ENCODE measurements around the gene TRIP12. TPM values are rescaled to one million over a fixed set of nuclear protein-coding genes. Genes with fewer than 3 reads are reported as not detected.

Gene TRIP12
- total and polyA plus RNA-seq, 2 experiments from 2014 or later: 21.5 to 133 TPM

DNA sequence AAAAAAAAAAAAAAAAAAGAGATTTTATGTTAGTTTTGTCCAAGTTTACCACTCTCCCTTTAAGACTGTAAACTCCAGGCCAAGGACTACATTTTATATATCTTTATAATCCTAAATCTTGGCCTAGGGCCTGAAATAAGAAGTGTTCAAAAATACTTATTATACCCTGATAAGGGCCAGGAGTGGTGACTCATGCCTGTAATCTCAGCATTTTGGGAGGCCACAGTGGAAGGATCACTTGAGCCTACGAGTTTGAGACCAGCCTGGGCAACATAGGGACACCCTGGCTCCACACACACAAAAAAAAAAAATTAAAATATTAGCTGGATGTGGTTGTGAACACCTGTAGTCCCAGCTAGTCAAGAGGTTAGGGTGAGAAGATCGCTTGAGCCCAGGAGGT is 12.7 kb downstream of the TRIP12 start:
- H3K4me1 ChIP-seq (ENCODE audit: insufficient read depth): peaks cover 22% of the 10 kb centered on the region
- Mint-ChIP-seq H3K9me3 (no peaks in the 10 kb centered on the region), H3K4me3 (no peak overlapping the region), H3K27ac (no peak overlapping the region), H3K36me3 (ENCODE audit: low read depth) (peaks cover 10% of the 10 kb centered on the region; the same call in 2 of the 3 replicates), H3K4me1 (peaks cover 26% of the 10 kb centered on the region; the same call in 2 of the 3 replicates), H3K27me3 (ENCODE audit: insufficient read depth, low read depth, poor library complexity) (peaks cover 2% of the 10 kb centered on the region)
- TF ChIP-seq, protein P1, sequence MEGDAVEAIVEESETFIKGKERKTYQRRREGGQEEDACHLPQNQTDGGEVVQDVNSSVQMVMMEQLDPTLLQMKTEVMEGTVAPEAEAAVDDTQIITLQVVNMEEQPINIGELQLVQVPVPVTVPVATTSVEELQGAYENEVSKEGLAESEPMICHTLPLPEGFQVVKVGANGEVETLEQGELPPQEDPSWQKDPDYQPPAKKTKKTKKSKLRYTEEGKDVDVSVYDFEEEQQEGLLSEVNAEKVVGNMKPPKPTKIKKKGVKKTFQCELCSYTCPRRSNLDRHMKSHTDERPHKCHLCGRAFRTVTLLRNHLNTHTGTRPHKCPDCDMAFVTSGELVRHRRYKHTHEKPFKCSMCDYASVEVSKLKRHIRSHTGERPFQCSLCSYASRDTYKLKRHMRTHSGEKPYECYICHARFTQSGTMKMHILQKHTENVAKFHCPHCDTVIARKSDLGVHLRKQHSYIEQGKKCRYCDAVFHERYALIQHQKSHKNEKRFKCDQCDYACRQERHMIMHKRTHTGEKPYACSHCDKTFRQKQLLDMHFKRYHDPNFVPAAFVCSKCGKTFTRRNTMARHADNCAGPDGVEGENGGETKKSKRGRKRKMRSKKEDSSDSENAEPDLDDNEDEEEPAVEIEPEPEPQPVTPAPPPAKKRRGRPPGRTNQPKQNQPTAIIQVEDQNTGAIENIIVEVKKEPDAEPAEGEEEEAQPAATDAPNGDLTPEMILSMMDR (conservative IDR thresholded peaks at IDR 0.05; ENCODE audit: low read depth in 2 of 2): no peak
- TF ChIP-seq EZH2phosphoT487 (IDR thresholded peaks at IDR 0.05; ENCODE audit: unreplicated experiment): no peak
- TF ChIP-seq ETS1 (IDR thresholded peaks at IDR 0.05): no peak
- ATAC-seq (no peak), DNase-seq (ENCODE audit: low spot score) (no peak)
- no peak overlapping the region for H2AFZ ChIP-seq
- no peak overlapping the region for H3K4me3 ChIP-seq
- no peak overlapping the region for H3K4me2 ChIP-seq
- H3K79me2 ChIP-seq (replicated peaks; ENCODE audit: insufficient read depth): peaks cover 100% of the 10 kb centered on the region
- no peaks in the 10 kb centered on the region for H3F3A ChIP-seq (replicated peaks; ENCODE audit: low read depth)
- no peak overlapping the region for H3K27ac ChIP-seq (ENCODE audit: low read depth)
- no peaks in the 10 kb centered on the region for H3K9me2 ChIP-seq (ENCODE audit: insufficient read depth)
- no peaks in the 10 kb centered on the region for H3K27me3 ChIP-seq (ENCODE audit: insufficient read depth)
- H3K36me3 ChIP-seq (ENCODE audit: insufficient read depth): no peaks in the 10 kb centered on the region
- peaks cover 35% of the 10 kb centered on the region for H4K20me1 ChIP-seq (replicated peaks; ENCODE audit: insufficient read depth)

DNA sequence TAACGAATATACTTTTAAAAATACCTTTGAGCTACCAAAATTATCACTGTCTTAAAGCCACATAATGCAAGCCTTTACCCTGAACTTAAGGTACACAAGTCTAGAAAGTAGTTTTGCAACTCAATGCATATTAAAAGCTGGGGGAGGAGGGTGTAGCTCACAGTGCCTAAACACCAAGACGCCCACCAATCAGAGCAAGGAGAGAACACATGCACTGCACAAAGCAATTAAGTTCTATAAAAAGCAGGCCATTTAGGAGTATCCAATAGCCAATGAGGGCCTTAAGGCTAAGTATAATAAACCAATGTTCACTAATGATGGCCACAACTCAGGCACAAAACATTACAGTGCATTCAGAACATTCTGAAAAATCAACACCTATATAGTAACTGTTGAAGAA is 16.2 kb downstream of the TRIP12 start:
- Histone ChIP-seq H3F3A (replicated peaks; ENCODE audit: low read depth) (no peaks in the 10 kb centered on the region), H2AFZ (no peak overlapping the region), H4K20me1 (replicated peaks; ENCODE audit: insufficient read depth) (peaks cover 23% of the 10 kb centered on the region), H3K27ac (ENCODE audit: low read depth) (no peak overlapping the region; the same call in 1 of the 2 replicates), H3K36me3 (ENCODE audit: insufficient read depth) (no peaks in the 10 kb centered on the region), H3K27me3 (ENCODE audit: insufficient read depth) (no peaks in the 10 kb centered on the region), H3K4me2 (no peak overlapping the region), H3K79me2 (replicated peaks; ENCODE audit: insufficient read depth) (peaks cover 100% of the 10 kb centered on the region), H3K4me1 (ENCODE audit: insufficient read depth) (peaks cover 5% of the 10 kb centered on the region; the same call in 1 of the 2 replicates), H3K4me3 (no peak overlapping the region), H3K9me2 (ENCODE audit: insufficient read depth) (no peaks in the 10 kb centered on the region)
- Mint-ChIP-seq H3K4me1 (peaks cover 17% of the 10 kb centered on the region; the same call in 2 of the 3 replicates), H3K4me3 (no peak overlapping the region), H3K27me3 (ENCODE audit: insufficient read depth, low read depth, poor library complexity) (peaks cover 2% of the 10 kb centered on the region), H3K36me3 (ENCODE audit: low read depth) (peaks cover 14% of the 10 kb centered on the region; the same call in 2 of the 3 replicates), H3K27ac (peak overlapping the region; percentile 44; the same call in 1 of the 2 replicates), H3K9me3 (no peaks in the 10 kb centered on the region)
- DNase-seq (ENCODE audit: low spot score): no peak
- ATAC-seq: no peak
- no peak for TF ChIP-seq STAT1 (IDR thresholded peaks at IDR 0.05; ENCODE audit: unreplicated experiment)
- TF ChIP-seq CREB1 (CRISPR knock-in tag; IDR thresholded peaks at IDR 0.05; ENCODE audit: low read depth): no peak
- no peak for TF ChIP-seq EZH2 (IDR thresholded peaks at IDR 0.05; ENCODE audit: low read depth, unreplicated experiment)
- TF ChIP-seq JUNB (IDR thresholded peaks at IDR 0.05; ENCODE audit: unreplicated experiment): no peak
- TF ChIP-seq ETS1 (IDR thresholded peaks at IDR 0.05): no peak
- no peak for TF ChIP-seq POLR2AphosphoS5 (IDR thresholded peaks at IDR 0.05; ENCODE audit: low read depth)
- TF ChIP-seq, protein P2, sequence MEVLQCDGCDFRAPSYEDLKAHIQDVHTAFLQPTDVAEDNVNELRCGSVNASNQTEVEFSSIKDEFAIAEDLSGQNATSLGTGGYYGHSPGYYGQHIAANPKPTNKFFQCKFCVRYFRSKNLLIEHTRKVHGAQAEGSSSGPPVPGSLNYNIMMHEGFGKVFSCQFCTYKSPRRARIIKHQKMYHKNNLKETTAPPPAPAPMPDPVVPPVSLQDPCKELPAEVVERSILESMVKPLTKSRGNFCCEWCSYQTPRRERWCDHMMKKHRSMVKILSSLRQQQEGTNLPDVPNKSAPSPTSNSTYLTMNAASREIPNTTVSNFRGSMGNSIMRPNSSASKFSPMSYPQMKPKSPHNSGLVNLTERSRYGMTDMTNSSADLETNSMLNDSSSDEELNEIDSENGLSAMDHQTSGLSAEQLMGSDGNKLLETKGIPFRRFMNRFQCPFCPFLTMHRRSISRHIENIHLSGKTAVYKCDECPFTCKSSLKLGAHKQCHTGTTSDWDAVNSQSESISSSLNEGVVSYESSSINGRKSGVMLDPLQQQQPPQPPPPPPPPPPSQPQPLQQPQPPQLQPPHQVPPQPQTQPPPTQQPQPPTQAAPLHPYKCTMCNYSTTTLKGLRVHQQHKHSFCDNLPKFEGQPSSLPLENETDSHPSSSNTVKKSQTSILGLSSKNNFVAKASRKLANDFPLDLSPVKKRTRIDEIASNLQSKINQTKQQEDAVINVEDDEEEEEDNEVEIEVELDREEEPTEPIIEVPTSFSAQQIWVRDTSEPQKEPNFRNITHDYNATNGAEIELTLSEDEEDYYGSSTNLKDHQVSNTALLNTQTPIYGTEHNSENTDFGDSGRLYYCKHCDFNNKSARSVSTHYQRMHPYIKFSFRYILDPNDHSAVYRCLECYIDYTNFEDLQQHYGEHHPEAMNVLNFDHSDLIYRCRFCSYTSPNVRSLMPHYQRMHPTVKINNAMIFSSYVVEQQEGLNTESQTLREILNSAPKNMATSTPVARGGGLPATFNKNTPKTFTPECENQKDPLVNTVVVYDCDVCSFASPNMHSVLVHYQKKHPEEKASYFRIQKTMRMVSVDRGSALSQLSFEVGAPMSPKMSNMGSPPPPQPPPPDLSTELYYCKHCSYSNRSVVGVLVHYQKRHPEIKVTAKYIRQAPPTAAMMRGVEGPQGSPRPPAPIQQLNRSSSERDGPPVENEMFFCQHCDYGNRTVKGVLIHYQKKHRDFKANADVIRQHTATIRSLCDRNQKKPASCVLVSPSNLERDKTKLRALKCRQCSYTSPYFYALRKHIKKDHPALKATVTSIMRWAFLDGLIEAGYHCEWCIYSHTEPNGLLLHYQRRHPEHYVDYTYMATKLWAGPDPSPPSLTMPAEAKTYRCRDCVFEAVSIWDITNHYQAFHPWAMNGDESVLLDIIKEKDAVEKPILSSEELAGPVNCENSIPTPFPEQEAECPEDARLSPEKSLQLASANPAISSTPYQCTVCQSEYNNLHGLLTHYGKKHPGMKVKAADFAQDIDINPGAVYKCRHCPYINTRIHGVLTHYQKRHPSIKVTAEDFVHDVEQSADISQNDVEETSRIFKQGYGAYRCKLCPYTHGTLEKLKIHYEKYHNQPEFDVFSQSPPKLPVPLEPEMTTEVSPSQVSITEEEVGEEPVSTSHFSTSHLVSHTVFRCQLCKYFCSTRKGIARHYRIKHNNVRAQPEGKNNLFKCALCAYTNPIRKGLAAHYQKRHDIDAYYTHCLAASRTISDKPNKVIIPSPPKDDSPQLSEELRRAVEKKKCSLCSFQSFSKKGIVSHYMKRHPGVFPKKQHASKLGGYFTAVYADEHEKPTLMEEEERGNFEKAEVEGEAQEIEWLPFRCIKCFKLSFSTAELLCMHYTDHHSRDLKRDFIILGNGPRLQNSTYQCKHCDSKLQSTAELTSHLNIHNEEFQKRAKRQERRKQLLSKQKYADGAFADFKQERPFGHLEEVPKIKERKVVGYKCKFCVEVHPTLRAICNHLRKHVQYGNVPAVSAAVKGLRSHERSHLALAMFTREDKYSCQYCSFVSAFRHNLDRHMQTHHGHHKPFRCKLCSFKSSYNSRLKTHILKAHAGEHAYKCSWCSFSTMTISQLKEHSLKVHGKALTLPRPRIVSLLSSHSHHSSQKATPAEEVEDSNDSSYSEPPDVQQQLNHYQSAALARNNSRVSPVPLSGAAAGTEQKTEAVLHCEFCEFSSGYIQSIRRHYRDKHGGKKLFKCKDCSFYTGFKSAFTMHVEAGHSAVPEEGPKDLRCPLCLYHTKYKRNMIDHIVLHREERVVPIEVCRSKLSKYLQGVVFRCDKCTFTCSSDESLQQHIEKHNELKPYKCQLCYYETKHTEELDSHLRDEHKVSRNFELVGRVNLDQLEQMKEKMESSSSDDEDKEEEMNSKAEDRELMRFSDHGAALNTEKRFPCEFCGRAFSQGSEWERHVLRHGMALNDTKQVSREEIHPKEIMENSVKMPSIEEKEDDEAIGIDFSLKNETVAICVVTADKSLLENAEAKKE (CRISPR knock-in tag; IDR thresholded peaks at IDR 0.05): no peak
- TF ChIP-seq EZH2phosphoT487 (IDR thresholded peaks at IDR 0.05; ENCODE audit: unreplicated experiment): no peak

Measured in GM23338 (cell line).